HEK293T (cell line): ENCODE measurements around the gene COL23A1.

Experiments
- BHLHE40 ChIP-seq: fragments of 450-650 bp; IDR thresholded peaks from 2 replicates; pipeline ENCODE4 v1.6.1; 2016; ENCODE audit warnings: mild to moderate bottlenecking, moderate library complexity, borderline replicate concordance
- ELF4 ChIP-seq: fragments of 450-650 bp; IDR thresholded peaks from 2 replicates; pipeline ENCODE4 v1.6.1; 2017; ENCODE audit warnings: antibody characterized with exemption
- FOXM1 ChIP-seq: fragments of 450-650 bp; IDR thresholded peaks from 2 replicates; pipeline ENCODE4 v1.6.1; 2017; ENCODE audit warnings: mild to moderate bottlenecking, borderline replicate concordance
- SP1 ChIP-seq: fragments of 450-650 bp; IDR thresholded peaks from 2 replicates; pipeline ENCODE4 v1.6.1; 2017
- SUZ12 ChIP-seq: fragments of 450-650 bp; IDR thresholded peaks from 2 replicates; pipeline ENCODE4 v1.6.1; 2016; ENCODE audit warnings: mild to moderate bottlenecking
- TF ChIP-seq, protein P1 (sequence below): fragments of 450-650 bp; IDR thresholded peaks from 2 replicates; pipeline ENCODE4 v1.6.1; 2016

GRCh38 chr5:178304016-178304415 is 286.2 kb downstream of the COL23A1 start:
- no peak for TF ChIP-seq BHLHE40
- TF ChIP-seq, protein P1, sequence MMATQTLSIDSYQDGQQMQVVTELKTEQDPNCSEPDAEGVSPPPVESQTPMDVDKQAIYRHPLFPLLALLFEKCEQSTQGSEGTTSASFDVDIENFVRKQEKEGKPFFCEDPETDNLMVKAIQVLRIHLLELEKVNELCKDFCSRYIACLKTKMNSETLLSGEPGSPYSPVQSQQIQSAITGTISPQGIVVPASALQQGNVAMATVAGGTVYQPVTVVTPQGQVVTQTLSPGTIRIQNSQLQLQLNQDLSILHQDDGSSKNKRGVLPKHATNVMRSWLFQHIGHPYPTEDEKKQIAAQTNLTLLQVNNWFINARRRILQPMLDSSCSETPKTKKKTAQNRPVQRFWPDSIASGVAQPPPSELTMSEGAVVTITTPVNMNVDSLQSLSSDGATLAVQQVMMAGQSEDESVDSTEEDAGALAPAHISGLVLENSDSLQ, result no peak
- no peak for TF ChIP-seq SP1
- TF ChIP-seq ELF4, result no peak
- TF ChIP-seq FOXM1, result no peak
- TF ChIP-seq SUZ12, result no peak
